ENCODE measurements around the gene ZNF318.
"Not testable (repeated sequence)": the region's sequence is repeated elsewhere in the genome, so short reads cannot be mapped to it uniquely, and the experiment has no call there.

DNA sequence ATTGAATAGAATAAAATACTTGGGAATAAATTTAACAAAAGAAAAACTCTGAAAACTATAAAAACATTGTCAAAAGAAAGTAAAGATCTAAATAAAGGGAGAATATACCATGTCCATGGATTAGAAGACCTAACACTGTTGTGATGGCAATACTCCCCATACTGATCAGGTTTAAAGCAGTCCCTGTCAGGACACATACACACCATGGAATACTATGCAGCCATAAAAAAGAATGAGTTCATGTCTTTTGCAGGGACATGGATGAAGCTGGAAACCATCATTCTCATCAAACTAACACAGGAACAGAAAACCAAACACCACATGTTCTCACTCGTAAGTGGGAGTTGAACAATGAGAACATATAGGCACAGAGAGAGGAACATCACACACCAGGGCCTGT lies 41.3 kb upstream of the ZNF318 start:
- TF ChIP-seq, protein P1, sequence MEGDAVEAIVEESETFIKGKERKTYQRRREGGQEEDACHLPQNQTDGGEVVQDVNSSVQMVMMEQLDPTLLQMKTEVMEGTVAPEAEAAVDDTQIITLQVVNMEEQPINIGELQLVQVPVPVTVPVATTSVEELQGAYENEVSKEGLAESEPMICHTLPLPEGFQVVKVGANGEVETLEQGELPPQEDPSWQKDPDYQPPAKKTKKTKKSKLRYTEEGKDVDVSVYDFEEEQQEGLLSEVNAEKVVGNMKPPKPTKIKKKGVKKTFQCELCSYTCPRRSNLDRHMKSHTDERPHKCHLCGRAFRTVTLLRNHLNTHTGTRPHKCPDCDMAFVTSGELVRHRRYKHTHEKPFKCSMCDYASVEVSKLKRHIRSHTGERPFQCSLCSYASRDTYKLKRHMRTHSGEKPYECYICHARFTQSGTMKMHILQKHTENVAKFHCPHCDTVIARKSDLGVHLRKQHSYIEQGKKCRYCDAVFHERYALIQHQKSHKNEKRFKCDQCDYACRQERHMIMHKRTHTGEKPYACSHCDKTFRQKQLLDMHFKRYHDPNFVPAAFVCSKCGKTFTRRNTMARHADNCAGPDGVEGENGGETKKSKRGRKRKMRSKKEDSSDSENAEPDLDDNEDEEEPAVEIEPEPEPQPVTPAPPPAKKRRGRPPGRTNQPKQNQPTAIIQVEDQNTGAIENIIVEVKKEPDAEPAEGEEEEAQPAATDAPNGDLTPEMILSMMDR (IDR thresholded peaks at IDR 0.05) = not testable (repeated sequence)
- TF ChIP-seq POLR2AphosphoS5 (IDR thresholded peaks at IDR 0.05); POLR2A (IDR thresholded peaks at IDR 0.05; ENCODE audit: low read depth); EP300 (IDR thresholded peaks at IDR 0.05): not testable (repeated sequence)

Measured in esophagus muscularis mucosa (tissue), 4 donors.